ENCODE measurements around the gene TCF19.
"Not testable (repeated sequence)": the region's sequence is repeated elsewhere in the genome, so short reads cannot be mapped to it uniquely, and the experiment has no call there.

TCF19 gene

DNA sequence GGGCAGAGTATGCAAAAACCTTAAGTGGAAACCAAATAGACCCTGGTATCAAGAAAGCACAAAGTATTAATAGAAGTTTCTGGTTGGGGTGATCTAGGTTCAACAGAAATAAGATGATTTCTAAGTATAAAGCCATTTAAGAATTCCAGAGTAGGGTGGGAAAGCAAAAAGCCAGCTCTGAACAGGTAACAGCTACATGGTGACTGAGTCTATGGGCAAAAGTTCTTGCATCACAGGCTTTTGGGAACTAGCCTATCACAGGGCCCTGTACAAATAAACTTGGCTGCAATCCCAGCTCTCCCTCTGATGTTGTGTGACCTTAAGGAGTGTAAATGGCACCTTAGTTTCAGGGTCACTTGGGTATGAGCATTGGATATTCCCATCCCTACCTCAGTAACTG is 5.5 kb downstream of the TCF19 start:
- no peak for TF ChIP-seq CTCF (IDR thresholded peaks at IDR 0.05; ENCODE audit: control insufficient read depth, extremely low read depth, insufficient read depth)

DNA sequence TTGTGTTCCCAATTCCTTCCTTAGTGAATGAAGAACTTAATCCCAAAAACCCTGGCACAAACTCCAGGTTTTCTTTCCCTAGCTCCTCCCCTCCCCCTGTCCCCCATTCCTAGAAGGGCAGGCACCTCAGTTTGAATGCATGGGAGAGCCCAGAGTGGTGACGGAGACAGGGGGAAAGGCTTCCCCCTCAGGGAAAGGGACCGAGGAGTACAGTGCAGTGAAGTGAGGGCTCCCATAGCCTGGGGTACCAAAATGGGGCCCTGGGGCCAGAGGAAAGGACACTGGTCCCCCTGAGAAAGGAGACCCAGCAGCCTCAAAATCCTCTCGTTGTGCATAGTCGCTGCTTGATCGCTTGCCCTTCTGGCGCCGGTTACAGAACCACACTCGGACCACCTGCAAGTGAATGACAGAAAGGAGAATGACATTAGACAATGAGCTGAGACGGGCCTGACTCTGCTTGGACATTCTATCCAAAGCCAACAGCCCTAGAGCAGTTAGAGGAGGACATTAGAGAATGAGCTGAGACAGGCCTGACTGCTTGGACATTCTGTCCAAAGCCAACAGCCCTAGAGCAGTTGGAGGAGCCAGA is 6.2 kb downstream of the TCF19 start:
- not testable (repeated sequence) for DNase-seq (ENCODE audit: low read depth); H3K4me3 ChIP-seq (ENCODE audit: low read depth, low read length)

More for the DNA sequence above, 5.5 kb downstream of the TCF19 start:
- no peak overlapping the region for H3K4me3 ChIP-seq (ENCODE audit: low read depth, low read length)
- no peak for DNase-seq (ENCODE audit: low read depth)

DNA sequence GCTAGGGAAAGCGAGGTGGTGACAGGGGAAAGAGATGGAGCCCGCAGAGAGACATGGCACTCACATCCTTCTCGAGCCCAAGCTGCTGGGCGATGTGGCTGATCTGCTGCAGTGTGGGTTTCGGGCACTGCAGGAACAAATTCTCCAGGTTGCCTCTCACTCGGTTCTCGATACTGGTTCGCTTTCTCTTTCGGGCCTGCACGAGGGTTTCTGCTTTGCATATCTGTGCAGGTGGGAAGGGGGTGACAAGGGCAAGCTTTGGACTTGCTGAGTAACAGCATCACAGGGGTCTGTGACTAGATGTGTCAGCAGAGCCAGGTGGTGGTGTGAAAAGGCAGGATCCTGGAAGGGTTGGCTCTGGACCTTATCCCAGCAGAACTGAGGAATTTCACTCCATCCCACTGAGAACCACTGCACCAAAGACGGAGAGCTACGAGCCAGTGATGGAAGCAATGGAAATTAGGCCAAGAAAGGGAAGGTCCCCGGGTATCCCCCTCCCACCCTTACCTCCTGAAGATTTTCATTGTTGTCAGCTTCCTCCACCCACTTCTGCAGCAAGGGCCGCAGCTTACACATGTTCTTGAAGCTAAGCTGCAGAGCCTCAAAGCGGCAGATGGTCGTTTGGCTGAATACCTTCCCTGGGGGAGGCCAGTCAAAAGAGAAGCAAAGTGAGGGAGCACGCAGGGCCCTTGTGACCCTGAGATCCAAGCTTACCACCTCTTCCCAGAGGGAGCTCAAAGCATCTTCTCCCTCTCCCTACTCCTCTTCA is 6.9 kb downstream of the TCF19 start:
- not testable (repeated sequence) for DNase-seq (ENCODE audit: low read depth); H3K4me3 ChIP-seq (ENCODE audit: low read depth, low read length)

GRCh38 chr6:31165986-31166385 is 7.6 kb downstream of the TCF19 start:
- no peak for DNase-seq (ENCODE audit: low read depth)
- no peak overlapping the region for H3K4me3 ChIP-seq (ENCODE audit: low read depth, low read length)
- TF ChIP-seq CTCF (IDR thresholded peaks at IDR 0.05; ENCODE audit: control insufficient read depth, extremely low read depth, insufficient read depth) = no peak

DNA sequence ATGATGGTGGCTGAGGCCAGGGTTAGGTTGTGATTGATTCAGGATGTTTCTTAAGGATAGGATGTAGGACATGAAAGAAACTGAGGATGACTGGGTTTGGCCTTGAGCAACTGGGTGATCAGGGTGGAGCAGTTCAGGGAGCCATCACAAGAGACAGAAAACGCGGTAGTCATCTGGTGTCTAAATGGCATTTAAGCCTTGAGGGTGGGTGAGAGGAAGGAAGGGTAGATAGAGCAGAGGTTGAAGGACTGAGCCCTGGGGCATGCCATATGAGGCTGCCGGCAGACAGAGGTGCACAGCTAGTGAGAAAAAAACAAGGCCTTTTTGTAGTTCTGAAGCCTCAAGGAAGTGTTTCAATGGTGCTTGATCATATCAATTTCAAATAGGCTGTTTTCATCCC is 10.2 kb downstream of the TCF19 start:
- DNase-seq (ENCODE audit: low read depth) = no peak
- TF ChIP-seq CTCF (IDR thresholded peaks at IDR 0.05; ENCODE audit: control insufficient read depth, extremely low read depth, insufficient read depth) = no peak
- H3K4me3 ChIP-seq (ENCODE audit: low read depth, low read length) = no peak overlapping the region

- no peak for TF ChIP-seq CTCF (IDR thresholded peaks at IDR 0.05; ENCODE audit: control insufficient read depth, extremely low read depth, insufficient read depth)
- H3K4me3 ChIP-seq (ENCODE audit: low read depth, low read length) = no peak overlapping the region
- no peak for DNase-seq (ENCODE audit: low read depth)
These were observed 10.9 kb downstream of the TCF19 start for GRCh38 chr6:31169123-31169857.

DNA sequence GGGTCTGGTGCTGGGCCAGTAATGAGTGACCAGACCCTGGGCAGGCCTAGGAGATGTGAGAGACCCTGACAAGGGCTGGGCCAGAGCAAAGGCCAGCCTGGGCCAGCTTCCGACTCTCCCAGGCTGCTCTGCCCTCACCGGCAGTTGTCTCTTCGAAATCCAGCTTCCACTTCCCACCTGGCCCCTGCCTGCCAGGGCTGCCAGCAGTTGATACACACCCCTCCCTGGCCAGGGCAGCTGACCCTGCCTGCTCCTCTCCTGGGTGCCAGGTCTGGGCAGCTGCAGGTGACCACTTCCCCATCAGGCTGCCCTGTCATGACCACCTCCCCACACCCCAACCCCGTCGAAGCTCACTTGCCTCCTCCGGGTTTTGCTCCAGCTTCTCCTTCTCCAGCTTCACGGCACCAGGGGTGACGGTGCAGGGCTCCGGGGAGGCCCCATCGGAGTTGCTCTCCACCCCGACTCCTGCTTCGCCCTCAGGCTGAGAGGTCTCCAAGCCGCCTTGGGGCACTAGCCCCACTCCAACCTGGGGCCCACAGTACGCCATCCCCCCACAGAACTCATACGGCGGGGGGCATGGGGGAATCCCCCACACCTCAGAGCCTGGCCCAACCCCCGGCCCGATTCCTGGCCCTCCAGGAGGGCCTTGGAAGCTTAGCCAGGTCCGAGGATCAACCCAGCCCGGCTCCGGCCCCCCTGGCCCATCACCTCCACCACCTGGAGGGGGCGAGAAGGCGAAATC is 11.6 kb downstream of the TCF19 start:
- H3K4me3 ChIP-seq (ENCODE audit: low read depth, low read length) = not testable (repeated sequence)

DNA sequence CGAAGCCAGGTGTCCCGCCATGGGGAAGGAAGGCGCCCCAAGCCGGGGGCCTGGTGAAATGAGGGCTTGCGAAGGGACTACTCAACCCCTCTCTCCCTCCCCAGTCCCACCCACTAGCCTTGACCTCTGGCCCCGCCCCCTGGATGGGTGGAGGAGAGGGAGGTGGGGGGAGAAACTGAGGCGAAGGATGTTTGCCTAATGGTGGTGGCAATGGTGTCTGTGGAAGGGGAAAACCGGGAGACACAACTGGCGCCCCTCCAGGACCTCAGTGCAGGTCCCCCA is 12.2 kb downstream of the TCF19 start, which contains the start of gene POU5F1:
Gene POU5F1, minus strand, starts transcription at position 83 of the 282 bp plus-strand sequence. Its CDS starts 62 bp downstream, at position 21.
- no peak within 1 kb of the TSS for H3K4me3 ChIP-seq (ENCODE audit: low read depth, low read length)
- DNase-seq (ENCODE audit: low read depth) = no peak
- TF ChIP-seq CTCF (IDR thresholded peaks at IDR 0.05; ENCODE audit: control insufficient read depth, extremely low read depth, insufficient read depth) = no peak

More for the DNA sequence above, 11.6 kb downstream of the TCF19 start:
- not testable (repeated sequence) for DNase-seq (ENCODE audit: low read depth)
